ENCODE measurements around the gene CASP1.

DNA sequence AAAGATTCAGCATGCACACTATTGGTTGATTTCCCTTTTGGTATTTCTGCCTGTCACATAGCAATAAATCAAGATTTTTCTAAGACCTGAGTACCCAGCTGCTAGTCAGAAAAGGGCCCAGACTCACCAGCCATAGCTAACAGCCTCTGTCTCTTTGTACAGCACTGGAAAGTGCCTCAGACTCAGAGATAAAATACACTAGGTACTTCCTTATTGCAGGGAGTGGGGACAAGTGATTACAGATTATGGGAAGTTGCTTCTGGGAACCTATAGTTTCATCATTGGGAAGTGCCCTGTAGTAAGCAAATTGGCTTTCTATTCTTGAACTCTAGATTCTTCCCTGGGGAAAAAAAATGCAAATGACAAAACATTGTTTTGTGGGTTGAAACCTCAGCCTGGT is 11.9 kb downstream of the CASP1 start, which contains the start of gene CASP5:
- TF ChIP-seq, protein P1, sequence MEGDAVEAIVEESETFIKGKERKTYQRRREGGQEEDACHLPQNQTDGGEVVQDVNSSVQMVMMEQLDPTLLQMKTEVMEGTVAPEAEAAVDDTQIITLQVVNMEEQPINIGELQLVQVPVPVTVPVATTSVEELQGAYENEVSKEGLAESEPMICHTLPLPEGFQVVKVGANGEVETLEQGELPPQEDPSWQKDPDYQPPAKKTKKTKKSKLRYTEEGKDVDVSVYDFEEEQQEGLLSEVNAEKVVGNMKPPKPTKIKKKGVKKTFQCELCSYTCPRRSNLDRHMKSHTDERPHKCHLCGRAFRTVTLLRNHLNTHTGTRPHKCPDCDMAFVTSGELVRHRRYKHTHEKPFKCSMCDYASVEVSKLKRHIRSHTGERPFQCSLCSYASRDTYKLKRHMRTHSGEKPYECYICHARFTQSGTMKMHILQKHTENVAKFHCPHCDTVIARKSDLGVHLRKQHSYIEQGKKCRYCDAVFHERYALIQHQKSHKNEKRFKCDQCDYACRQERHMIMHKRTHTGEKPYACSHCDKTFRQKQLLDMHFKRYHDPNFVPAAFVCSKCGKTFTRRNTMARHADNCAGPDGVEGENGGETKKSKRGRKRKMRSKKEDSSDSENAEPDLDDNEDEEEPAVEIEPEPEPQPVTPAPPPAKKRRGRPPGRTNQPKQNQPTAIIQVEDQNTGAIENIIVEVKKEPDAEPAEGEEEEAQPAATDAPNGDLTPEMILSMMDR (IDR thresholded peaks at IDR 0.05) = no peak
- TF ChIP-seq POLR2A (IDR thresholded peaks at IDR 0.05) (no peak), POLR2AphosphoS5 (IDR thresholded peaks at IDR 0.05) (no peak)

All from upper lobe of left lung (tissue), 4 donors.